ENCODE data around the gene LRSAM1. TPM values are rescaled to one million over a fixed set of nuclear protein-coding genes. Genes with fewer than 3 reads are reported as not detected.

LRSAM1 gene
- total and polyA plus RNA-seq, 9 of the 15 experiments (the other 6 are each of a cell fraction or from before 2014, with no cell fraction given) = 0.07 to 16.2 (median 4.7) TPM

DNA sequence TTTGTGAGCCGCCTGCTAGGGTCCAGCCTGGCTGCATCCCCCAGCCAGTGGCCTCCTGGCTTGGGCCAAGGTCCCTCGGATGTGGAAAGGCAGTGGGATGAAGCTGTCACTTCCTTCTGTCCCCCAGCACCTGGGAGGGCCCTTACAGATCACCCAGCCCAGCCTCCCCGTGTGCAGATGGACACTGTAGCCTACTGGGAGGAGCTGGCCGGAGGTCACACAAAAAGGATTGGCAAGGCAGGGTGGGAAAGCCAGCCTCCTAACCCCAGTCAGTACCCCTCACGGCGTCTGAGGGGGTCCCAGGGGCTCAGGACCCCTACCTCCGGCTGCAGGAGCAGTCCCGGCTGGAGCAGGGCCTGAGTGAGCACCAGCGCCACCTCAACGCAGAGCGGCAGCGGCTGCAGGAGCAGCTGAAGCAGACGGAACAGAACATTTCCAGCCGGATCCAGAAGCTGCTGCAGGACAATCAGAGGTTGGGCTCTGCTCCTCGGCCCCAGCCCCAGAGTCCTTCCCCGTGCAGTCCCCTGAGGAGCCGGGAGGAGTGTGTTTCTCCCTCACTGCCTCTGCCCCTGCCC is 28.3 kb downstream of the LRSAM1 start:
- H3K4me1 ChIP-seq (replicated peaks in 1 of 2; ENCODE audit: control insufficient read depth in 2 of 2, insufficient read depth in 2 of 2, low read length in 2 of 2) = peaks cover 0 to 4% of the 10 kb centered on the region in 2 experiments; a peak in 2 of 5 replicates
- no peak overlapping the region for H3K4me3 ChIP-seq
- intact Hi-C loops (cut with micrococcal nuclease) (no loop called here), in situ Hi-C loops (cut with MboI) (no loop called here)
- DNase-seq (ENCODE audit: extremely low read depth in 1 of 4, low spot score in 3 of 4) = no peak
- no peaks in the 10 kb centered on the region for H3K9me1 ChIP-seq (ENCODE audit: control insufficient read depth, insufficient read depth, low read length)
- H3K9me3 ChIP-seq (replicated peaks; ENCODE audit: control insufficient read depth, insufficient read depth, low read depth, low read length) = no peaks in the 10 kb centered on the region
- no TSS peak for BruUV-seq (replicated peaks)
- no peak for ATAC-seq
- H4K20me1 ChIP-seq (replicated peaks; ENCODE audit: control insufficient read depth, insufficient read depth, low read length) = no peaks in the 10 kb centered on the region
- no peaks in the 10 kb centered on the region for H3K79me2 ChIP-seq (ENCODE audit: control insufficient read depth, insufficient read depth, low read length)
- no peak overlapping the region for H3K27ac ChIP-seq (ENCODE audit: extremely low read depth, low read depth, low read length)
- H2AFZ ChIP-seq (ENCODE audit: low read depth, low read length) = no peak overlapping the region
- peaks cover 26% of the 10 kb centered on the region; the same call in 1 of the 3 replicates for H3K36me3 ChIP-seq (ENCODE audit: control insufficient read depth, insufficient read depth, low read length)
- peak overlapping the region in 1 of 2 experiments; percentile 2; a peak in 2 of 4 replicates for H3K9ac ChIP-seq (ENCODE audit: insufficient read depth in 1 of 2, low read depth in 2 of 2, low read length in 2 of 2)
- POLR2A ChIA-PET = interaction anchor here (1.5 kb wide), 1 partner anchor 28 kb away, joined by 5 read pairs; the partner anchor contains the start of genes LRSAM1 and RPL12
- FAIRE-seq = no peak
- H3K27me3 ChIP-seq (ENCODE audit: control insufficient read depth in 2 of 2, insufficient read depth in 2 of 2, low read length in 2 of 2) = no peaks in the 10 kb centered on the region
- CTCF ChIA-PET (ENCODE audit: low intra/inter-chr PET ratio) = no interaction called here
- 73% methylated on average over 15 of the region's 17 CpGs for WGBS (ENCODE audit: insufficient coverage, low coverage, missing lambda C conversion rate)
- no peak overlapping the region for H3K4me2 ChIP-seq (ENCODE audit: insufficient read depth, low read length)
- no peak for TF ChIP-seq ZNF707 (CRISPR knock-in tag; conservative IDR thresholded peaks at IDR 0.05)
- TF ChIP-seq, protein P1, sequence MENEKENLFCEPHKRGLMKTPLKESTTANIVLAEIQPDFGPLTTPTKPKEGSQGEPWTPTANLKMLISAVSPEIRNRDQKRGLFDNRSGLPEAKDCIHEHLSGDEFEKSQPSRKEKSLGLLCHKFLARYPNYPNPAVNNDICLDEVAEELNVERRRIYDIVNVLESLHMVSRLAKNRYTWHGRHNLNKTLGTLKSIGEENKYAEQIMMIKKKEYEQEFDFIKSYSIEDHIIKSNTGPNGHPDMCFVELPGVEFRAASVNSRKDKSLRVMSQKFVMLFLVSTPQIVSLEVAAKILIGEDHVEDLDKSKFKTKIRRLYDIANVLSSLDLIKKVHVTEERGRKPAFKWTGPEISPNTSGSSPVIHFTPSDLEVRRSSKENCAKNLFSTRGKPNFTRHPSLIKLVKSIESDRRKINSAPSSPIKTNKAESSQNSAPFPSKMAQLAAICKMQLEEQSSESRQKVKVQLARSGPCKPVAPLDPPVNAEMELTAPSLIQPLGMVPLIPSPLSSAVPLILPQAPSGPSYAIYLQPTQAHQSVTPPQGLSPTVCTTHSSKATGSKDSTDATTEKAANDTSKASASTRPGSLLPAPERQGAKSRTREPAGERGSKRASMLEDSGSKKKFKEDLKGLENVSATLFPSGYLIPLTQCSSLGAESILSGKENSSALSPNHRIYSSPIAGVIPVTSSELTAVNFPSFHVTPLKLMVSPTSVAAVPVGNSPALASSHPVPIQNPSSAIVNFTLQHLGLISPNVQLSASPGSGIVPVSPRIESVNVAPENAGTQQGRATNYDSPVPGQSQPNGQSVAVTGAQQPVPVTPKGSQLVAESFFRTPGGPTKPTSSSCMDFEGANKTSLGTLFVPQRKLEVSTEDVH (IDR thresholded peaks at IDR 0.05; ENCODE audit: low read depth, partially characterized antibody) = no peak
- TF ChIP-seq SOX6 (IDR thresholded peaks at IDR 0.05) = no peak
- TF ChIP-seq KDM2B (CRISPR knock-in tag; IDR thresholded peaks at IDR 0.05) = no peak
- no peak for TF ChIP-seq DPF2 (IDR thresholded peaks at IDR 0.05)
- TF ChIP-seq, protein P2, sequence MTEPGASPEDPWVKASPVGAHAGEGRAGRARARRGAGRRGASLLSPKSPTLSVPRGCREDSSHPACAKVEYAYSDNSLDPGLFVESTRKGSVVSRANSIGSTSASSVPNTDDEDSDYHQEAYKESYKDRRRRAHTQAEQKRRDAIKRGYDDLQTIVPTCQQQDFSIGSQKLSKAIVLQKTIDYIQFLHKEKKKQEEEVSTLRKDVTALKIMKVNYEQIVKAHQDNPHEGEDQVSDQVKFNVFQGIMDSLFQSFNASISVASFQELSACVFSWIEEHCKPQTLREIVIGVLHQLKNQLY (CRISPR knock-in tag; conservative IDR thresholded peaks at IDR 0.05) = no peak
- TF ChIP-seq, protein P3, sequence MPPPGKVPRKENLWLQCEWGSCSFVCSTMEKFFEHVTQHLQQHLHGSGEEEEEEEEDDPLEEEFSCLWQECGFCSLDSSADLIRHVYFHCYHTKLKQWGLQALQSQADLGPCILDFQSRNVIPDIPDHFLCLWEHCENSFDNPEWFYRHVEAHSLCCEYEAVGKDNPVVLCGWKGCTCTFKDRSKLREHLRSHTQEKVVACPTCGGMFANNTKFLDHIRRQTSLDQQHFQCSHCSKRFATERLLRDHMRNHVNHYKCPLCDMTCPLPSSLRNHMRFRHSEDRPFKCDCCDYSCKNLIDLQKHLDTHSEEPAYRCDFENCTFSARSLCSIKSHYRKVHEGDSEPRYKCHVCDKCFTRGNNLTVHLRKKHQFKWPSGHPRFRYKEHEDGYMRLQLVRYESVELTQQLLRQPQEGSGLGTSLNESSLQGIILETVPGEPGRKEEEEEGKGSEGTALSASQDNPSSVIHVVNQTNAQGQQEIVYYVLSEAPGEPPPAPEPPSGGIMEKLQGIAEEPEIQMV (tag; conservative IDR thresholded peaks at IDR 0.05; ENCODE audit: low read depth) = no peak
- TF ChIP-seq SLC30A9 (CRISPR knock-in tag; IDR thresholded peaks at IDR 0.05) = no peak
- TF ChIP-seq CSDE1 (IDR thresholded peaks at IDR 0.05) = no peak
- TF ChIP-seq SNIP1 (IDR thresholded peaks at IDR 0.05; ENCODE audit: low read depth) = no peak

All from K562 (cell line).